Chondrocyte (in vitro differentiated cells): Measurements from ENCODE around the gene THSD7B. TPM values are rescaled to one million over a fixed set of nuclear protein-coding genes. Genes with fewer than 3 reads are reported as not detected.

Experiments
- DNase-seq: peaks from one replicate; pipeline ENCODE4 v3.0.0; 2021; ENCODE audit warnings: mixed read lengths, low spot score
- H3K27ac Mint-ChIP-seq: one replicate; pipeline ENCODE4 v1.8.0; 2021; ENCODE audit warnings: mild to moderate bottlenecking, moderate library complexity, mixed read lengths; ENCODE audit not compliant: unreplicated experiment
- H3K27me3 Mint-ChIP-seq: 2 replicates; pipeline ENCODE4 v1.8.0; 2021; ENCODE audit warnings: low read depth, mixed read lengths
- H3K36me3 Mint-ChIP-seq: 2 replicates; pipeline ENCODE4 v1.8.0; 2021; ENCODE audit warnings: low read depth, mixed read lengths
- H3K4me1 Mint-ChIP-seq: 2 replicates; pipeline ENCODE4 v1.8.0; 2021; ENCODE audit warnings: low read depth, mild to moderate bottlenecking, mixed read lengths
- H3K4me3 Mint-ChIP-seq: one replicate; pipeline ENCODE4 v1.8.0; 2021; ENCODE audit warnings: mild to moderate bottlenecking, moderate library complexity, mixed read lengths; ENCODE audit not compliant: unreplicated experiment
- H3K9me3 Mint-ChIP-seq: 2 replicates; pipeline ENCODE4 v1.8.0; 2021; ENCODE audit warnings: low read depth, mixed read lengths
- total RNA-seq: library from RNA; stranded (reverse); gene quantifications from 3 replicates; pipeline ENCODE4 v1.2.1, GENCODE V29; 2021
- TF ChIP-seq, protein P1 (sequence below): fragments of 200-600 bp; sonication (generic); IDR thresholded peaks from 2 replicates; pipeline ENCODE4 v1.5.0; 2021; ENCODE audit warnings: antibody characterized with exemption, mild to moderate bottlenecking, moderate library complexity

THSD7B gene
- total RNA-seq, 1 donor from 2014 or later: not detected

DNA sequence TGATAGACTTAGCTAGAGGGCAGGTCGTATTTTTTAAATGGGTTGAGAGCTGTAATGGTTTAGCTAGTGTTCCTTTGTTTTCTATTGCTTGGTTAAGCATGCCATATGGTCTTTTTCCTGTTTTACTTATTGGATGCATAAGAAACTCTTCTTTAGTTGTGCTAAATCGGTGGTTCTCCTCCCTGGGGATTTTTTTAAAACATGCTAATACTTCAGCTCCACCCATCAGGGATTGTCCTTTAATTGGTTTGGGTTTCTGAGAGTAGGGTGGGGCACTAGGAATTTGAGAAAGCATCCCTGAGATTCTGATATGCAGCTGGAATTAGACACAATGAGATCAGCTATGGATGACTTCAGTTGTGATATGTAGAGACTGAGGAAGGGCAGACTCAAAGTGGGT is 497.2 kb downstream of the THSD7B start:
- TF ChIP-seq, protein P1, sequence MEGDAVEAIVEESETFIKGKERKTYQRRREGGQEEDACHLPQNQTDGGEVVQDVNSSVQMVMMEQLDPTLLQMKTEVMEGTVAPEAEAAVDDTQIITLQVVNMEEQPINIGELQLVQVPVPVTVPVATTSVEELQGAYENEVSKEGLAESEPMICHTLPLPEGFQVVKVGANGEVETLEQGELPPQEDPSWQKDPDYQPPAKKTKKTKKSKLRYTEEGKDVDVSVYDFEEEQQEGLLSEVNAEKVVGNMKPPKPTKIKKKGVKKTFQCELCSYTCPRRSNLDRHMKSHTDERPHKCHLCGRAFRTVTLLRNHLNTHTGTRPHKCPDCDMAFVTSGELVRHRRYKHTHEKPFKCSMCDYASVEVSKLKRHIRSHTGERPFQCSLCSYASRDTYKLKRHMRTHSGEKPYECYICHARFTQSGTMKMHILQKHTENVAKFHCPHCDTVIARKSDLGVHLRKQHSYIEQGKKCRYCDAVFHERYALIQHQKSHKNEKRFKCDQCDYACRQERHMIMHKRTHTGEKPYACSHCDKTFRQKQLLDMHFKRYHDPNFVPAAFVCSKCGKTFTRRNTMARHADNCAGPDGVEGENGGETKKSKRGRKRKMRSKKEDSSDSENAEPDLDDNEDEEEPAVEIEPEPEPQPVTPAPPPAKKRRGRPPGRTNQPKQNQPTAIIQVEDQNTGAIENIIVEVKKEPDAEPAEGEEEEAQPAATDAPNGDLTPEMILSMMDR: no peak
- DNase-seq: no peak
- Mint-ChIP-seq H3K36me3 (no peaks in the 10 kb centered on the region), H3K4me1 (no peaks in the 10 kb centered on the region), H3K4me3 (no peak overlapping the region), H3K27ac (no peak overlapping the region), H3K9me3 (no peaks in the 10 kb centered on the region), H3K27me3 (peaks cover 5% of the 10 kb centered on the region)

DNA sequence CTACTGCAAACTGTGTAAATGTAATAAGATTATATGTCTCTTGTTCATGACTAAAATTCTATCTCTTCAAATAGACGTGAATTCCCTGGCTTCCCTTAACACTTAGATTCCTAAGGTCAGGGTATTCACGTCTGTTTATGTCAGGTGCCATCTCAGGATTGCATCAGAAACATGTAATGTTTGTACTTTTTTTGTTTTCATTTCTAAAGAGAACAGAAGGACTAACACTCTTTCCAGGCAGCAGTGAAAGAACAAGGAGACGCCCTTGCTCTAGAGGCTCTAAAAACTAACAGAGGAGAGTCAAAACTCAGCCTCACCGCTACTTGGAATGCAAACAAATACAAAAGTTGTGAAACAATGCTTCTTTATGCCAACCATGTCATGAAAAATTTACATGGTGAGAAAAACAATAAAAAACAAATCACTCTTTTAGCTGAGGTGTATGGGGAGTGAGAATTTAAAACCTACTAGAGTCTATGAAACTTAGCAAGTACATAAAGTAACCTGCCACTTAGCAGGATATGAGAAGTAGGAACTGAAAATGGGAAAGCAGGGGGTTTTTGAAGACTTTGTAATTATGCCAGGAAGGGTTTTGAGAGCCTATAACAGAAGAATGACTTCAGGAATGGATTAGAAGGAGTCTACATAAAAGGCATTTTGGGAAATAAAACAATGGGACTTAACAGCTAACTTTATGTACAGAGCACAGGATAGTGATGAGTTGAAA is 522.7 kb downstream of the THSD7B start:
- Mint-ChIP-seq H3K27me3 (peaks cover 4% of the 10 kb centered on the region), H3K4me3 (no peak overlapping the region), H3K4me1 (peaks cover 4% of the 10 kb centered on the region), H3K9me3 (peaks cover 1% of the 10 kb centered on the region), H3K36me3 (no peaks in the 10 kb centered on the region), H3K27ac (no peak overlapping the region)
- TF ChIP-seq, protein P1: no peak
- DNase-seq: no peak

DNA sequence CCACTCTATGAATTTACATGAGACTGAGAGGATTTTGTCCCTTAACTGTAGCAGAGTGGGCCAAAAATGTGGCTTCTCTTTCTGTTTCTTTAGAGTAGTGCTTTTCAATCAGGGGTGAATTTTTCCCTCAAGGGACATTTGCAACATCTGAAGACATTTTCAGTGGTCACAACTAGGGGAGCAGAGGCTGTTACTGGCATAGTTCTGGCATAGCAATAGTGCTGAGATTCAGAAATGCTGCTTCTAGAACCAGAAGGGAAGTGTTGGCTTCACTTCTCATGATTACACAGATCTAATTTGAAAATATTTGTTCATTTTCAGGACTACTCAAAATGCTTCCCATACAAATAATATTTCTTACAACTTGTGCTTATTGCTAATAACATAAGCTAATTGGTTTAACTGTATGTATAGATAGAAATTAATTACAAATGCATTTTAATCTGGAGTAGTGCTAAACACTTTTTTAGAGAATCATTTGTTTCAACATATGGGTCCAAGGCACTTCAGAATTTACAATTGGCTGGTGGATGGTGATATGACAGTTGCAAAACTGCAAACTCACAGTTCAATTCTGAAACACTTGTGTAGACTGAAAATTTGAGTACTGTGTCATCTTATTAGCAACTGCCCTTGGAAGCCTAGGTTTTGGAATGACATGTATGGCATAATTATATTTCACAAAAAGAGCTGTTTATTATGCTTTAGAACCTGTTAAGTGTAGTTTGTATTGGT is 526.7 kb downstream of the THSD7B start:
- TF ChIP-seq, protein P1: no peak
- H3K4me3 Mint-ChIP-seq: no peak overlapping the region
- H3K4me1 Mint-ChIP-seq: peaks cover 4% of the 10 kb centered on the region
- peaks cover 4% of the 10 kb centered on the region for H3K27me3 Mint-ChIP-seq
- no peak overlapping the region for H3K27ac Mint-ChIP-seq
- H3K36me3 Mint-ChIP-seq: no peaks in the 10 kb centered on the region
- H3K9me3 Mint-ChIP-seq: no peaks in the 10 kb centered on the region
- DNase-seq: no peak

DNA sequence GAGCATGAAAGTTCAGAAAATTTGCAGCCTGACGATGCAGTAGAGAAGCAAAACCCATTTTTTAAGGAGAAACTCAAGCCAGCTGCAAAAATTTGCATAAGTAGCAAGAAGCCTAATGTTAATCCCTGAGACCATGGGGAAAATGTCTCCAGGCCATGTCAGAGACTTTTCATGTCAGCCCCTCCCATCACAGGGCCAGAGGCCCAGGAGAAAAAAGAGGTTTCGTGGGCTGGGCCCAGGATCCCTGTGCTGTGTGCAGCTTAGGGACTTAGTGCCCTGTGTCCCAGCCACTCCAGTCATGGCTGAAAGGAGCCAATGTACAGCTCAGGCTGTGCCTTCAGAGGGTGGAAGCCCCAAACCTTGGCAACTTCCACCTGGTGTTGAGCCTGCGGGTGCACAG is 533.0 kb downstream of the THSD7B start:
- TF ChIP-seq, protein P1: no peak
- DNase-seq: no peak
- Mint-ChIP-seq H3K4me3 (no peak overlapping the region), H3K27ac (no peak overlapping the region), H3K27me3 (peaks cover 2% of the 10 kb centered on the region), H3K9me3 (peaks cover 7% of the 10 kb centered on the region), H3K36me3 (no peaks in the 10 kb centered on the region), H3K4me1 (no peaks in the 10 kb centered on the region)

DNA sequence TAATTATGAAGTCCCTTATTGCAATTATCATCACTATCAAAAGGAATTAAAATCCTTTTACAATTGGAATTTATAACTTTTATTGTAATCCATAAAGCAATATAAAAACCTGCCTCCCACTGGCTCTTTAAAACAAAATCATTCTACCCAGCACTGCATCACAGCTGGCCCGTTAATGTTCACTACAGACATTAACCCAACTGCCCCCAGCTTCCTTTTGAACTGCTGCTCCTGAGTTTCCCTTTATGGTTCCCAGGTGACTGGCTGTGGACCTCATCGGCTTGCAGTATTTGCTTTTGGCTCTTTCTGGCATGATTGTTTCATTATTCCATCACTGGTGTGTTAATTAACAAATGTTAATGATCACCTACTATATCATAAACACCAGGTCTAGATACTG is 535.6 kb downstream of the THSD7B start:
- peaks cover 7% of the 10 kb centered on the region for H3K9me3 Mint-ChIP-seq
- H3K36me3 Mint-ChIP-seq: no peaks in the 10 kb centered on the region
- H3K4me3 Mint-ChIP-seq: no peak overlapping the region

More for the DNA sequence above, 535.6 kb downstream of the THSD7B start:
- peaks cover 3% of the 10 kb centered on the region for H3K27me3 Mint-ChIP-seq
- no peak for DNase-seq
- no peaks in the 10 kb centered on the region for H3K4me1 Mint-ChIP-seq
- H3K27ac Mint-ChIP-seq: no peak overlapping the region
- TF ChIP-seq, protein P1: no peak
